GM19193 (cell line): ENCODE measurements around the gene OFD1.

ENCODE experiments used
- POLR2A ChIP-seq: IDR thresholded peaks from 4 replicates; pipeline ENCODE4 v1.6.1; 2011; ENCODE audit not compliant: insufficient read depth, insufficient read length; ENCODE audit errors: extremely low read depth

Gene OFD1

DNA sequence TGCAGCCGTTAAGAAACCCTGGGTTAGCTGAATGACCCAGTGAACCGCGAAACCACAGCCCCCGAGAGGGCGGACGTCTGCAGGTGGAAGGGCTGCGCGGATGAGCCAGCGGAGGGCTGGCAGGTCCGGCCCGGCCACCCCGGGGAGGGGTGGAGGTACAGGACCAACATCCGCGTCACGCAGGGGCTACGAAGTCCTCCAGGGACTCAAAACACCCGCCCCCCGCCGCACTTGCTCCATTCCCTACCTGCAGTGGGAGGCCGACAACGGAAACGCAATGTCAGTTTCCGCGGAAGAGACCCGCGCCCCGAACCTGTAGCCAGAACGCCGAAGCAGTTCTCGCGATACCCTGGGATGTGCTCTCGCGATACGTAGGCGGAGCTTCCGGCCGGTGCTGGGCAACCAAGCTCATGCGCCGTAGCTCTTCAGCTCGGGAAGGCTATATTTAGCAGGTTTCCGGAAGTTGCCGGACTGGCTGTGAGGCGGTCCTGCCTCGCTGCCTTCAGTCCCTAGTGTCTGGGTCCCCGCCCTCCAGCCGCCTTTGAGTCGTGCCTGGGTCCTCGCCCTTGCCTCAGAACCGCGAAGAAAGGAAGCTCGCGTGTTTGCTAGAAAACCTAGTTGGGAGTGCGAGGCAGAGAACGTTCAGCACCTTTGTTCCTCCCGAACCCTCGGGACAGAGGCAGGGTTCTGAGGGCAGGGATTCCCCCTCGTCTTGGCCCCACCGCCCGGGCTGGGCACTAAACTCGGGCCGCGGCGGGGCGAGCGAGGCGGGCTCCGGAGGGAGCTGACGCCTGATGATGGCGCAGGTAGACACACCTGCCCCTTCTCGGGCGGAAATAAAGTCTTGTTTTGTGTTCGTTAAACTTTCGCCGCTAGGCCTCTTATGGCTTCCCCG lies at the start of gene OFD1, which contains the start of gene TRAPPC2:
Gene OFD1 (plus strand): TSS at position 471 of the 895 bp plus-strand sequence. CDS start 324 bp downstream, at position 795.
Gene TRAPPC2 (minus strand): TSS at position 343 of the 895 bp plus-strand sequence. CDS start 14,657 bp downstream, outside the sequence.
- peak; percentile 85 for TF ChIP-seq POLR2A

- no peak for TF ChIP-seq POLR2A
Measured at GRCh38 chrX:13685126-13685763, 49.3 kb upstream of the OFD1 start.

DNA sequence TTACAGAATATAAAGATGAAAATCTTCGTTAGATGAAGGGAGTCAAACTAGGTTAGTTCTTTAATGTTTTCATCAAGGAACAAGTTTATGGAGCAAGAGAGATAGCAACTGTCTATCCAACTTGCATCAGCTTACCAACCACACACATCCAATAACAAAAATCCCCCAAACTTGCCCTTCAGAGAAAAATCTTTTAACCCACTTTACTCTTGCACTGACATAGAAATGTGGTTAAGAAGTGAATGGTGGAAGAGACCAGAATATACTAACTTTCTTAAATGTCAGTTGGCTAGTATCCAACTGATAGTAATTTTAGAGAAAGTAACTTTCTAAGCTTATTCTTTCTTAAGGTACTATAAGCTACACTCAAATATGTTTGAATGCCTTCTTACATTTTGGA lies 47.3 kb upstream of the OFD1 start:
- TF ChIP-seq POLR2A, result no peak

- TF ChIP-seq POLR2A, result no peak
Measured at GRCh38 chrX:13688384-13688957, 46.1 kb upstream of the OFD1 start.

GRCh38 chrX:13688958-13689740 lies 45.4 kb upstream of the OFD1 start, which contains the start of gene RAB9A:
RAB9A (plus strand) TSS chrX:13689128; CDS start chrX:13708747, 19,619 bp downstream.
- peak; percentile 82 for TF ChIP-seq POLR2A

- no peak for TF ChIP-seq POLR2A
Measured at GRCh38 chrX:13689741-13690211, 44.8 kb upstream of the OFD1 start.

DNA sequence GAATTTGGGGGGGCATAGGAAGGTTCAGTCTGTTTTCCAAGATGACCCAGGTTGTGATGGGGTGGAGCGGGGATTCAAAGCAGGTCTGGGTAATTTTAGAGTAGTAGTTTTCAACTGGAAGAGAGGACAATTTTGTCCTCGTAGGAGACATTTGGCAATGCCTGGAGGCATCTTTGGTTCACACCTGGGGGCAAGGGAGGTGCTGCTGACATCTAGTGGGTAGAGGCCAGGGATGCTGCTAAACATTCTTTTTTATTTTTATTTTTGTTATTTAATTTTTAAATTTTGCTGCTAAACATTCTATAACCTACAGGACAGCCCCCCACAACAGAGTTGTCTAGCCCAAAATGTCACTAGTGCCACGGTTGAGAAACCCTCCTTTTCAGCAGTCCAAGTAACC lies 43.7 kb upstream of the OFD1 start:
- TF ChIP-seq POLR2A, result no peak

DNA sequence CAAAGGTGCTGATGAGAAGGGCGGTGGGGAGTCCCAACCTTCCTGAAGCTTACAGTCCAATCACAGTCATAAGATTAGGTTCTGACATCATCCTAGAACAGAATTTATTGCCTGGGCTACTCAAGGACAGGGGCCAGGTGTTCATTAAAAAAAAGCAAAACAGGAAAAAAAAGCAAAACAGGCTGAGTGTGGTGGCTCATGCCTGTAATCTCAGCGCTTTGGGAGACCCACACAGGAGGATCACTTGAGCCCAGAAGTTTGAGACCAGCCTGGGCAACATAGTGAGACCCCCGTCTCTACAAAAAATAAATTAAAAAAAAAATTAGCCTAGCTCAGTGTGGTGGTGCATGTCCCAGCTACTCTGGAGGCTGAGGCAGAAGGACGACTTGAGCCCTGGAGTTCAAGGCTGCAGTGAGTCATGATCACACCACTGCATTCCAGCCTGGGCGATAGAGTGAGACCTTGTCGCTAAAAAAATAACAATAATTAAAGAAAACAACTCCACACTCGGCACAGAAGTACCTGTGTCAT lies 42.6 kb upstream of the OFD1 start:
- TF ChIP-seq POLR2A, result no peak

- TF ChIP-seq POLR2A, result no peak
Measured at GRCh38 chrX:13692771-13693231, 41.7 kb upstream of the OFD1 start.

DNA sequence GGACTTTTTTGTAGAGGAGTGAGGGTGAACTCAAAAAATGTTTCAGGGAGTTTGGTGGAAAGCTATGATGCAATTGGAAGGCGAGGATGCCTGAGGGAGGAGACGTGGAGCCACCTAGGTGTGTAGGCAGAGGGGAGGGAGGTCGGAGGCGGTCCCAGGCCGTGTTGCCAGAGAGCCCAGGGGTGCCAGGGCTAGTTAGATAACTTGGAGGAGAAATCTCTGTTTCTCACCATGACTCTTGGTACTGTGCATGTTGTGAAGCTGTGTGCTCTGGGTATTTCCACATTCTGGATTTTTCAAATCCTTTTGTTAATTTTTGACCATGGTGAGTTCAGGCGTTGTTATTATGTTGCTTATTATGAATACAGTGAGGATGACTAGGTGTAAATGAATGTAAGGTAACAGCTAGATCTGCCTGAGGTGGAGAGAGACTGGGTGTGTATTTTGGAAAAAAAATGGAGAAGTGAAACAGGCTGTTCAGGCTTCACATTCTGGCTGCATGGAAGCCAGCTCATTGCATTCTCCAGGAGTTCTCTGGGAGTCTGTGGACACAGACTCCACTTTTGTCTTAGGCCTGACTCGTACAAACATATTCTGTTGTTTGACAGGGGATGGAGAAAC lies 41.1 kb upstream of the OFD1 start:
- no peak for TF ChIP-seq POLR2A

DNA sequence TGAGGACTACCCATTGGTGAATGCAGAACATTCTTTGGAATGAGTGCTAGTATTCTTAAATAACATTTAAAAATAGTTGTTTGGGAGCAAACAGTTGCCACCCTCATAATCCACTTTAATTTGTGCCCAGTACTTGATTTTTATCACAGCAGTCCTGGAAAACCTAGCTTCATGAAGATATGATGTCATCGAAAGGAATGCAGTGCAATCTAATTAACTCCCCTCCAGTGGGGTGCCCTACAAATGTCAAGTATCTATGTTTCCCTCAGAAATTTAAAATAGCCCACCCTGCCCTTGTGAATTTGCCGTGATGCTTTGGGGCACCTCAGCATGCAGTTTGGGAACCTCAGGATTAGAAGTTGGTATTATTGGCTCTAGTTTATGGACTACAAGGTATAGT lies 40.2 kb upstream of the OFD1 start:
- TF ChIP-seq POLR2A, result no peak

- no peak for TF ChIP-seq POLR2A
Measured at GRCh38 chrX:13694983-13695382, 39.6 kb upstream of the OFD1 start.

DNA sequence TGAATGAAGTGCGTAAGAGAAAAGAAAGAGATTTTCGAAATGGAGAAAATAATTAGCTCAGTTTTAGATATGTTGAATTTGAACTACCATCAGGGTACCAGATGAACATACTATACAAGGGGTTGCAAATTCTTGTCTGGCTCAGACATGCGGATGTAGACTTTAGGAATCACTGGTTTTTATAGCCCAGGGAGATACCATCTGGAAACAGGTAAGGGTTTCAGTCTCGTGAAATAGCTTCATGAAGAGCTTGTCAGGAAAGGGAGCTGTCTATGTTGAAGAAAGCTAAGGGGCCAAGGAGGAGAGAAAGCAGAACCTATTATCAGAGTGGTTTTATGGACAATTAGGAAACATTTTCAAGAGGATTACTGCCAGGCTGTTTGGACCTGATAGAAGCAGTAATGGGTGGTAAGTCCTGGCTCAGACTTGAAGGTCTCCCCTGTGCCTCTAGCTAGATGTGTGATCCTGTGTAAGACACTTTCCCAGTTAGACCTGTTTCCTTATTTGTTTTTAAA lies 38.9 kb upstream of the OFD1 start:
- no peak for TF ChIP-seq POLR2A
